Esophagus mucosa (tissue), 1 donor: ENCODE measurements around the gene ACTRT2. TPM values are rescaled to one million over a fixed set of nuclear protein-coding genes. Genes with fewer than 3 reads are reported as not detected.
A peak's percentile ranks its signal among the peaks of the same experiment; 100 is the strongest.

Experiments used
- ATAC-seq: fragments of 200-7000 bp; cut with Tn5 transposase; one replicate; pipeline ENCODE4 v1.9.1; 2020
- total RNA-seq: library from RNA; stranded (reverse); gene quantifications from one replicate; pipeline ENCODE4 v1.2.4, GENCODE V29; 2023
- donor health status: DM: yes; HTN: yes; CAD: no.

The ACTRT2 gene
- not detected for total RNA-seq

DNA sequence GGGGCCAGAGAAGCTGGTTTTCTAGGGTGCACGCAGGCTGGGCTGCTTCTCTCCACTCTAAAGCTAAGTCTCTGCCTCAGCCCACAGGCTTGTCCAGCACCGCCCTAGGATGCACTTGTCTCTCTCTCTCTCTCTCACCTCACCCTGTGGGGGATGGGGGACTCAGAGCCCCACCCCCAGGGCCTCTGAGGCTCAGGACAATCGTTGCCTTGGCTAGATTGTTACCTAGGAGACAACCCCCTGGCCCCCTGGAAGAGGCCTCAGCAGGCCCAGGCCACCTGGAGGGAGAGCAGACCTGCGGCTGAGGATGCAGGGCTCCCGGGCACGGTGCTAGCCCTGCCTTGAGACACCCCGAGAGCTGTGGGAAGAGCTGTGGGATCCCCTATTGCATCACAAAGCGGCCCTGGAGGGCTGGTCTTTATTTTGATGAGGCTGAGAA is at the start of gene ACTRT2:
ACTRT2 (plus strand) TSS at position 235 of the 439 bp plus-strand sequence. CDS start 220 bp downstream, outside the sequence.
- ATAC-seq = no peak

DNA sequence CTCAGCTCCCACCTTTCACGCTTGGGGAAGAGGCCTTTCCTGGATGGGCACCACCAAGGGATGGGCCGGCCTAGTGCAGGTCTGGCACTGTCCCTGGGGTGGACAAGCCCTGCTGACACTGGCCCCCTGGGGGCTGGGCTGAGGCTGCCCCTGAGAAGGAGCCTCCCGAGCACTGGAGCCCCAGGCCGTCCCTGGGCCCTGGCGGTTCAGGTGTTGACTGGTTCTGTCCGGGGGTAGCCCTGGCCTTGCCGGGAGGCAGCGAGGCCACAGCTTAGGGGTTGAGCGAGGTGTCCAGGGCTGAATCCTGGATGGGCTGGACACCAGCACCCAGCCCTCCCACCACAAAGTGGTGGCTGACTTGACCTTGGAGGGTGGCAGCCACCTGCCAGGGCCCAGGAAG is 49.7 kb upstream of the ACTRT2 start:
- ATAC-seq = no peak

DNA sequence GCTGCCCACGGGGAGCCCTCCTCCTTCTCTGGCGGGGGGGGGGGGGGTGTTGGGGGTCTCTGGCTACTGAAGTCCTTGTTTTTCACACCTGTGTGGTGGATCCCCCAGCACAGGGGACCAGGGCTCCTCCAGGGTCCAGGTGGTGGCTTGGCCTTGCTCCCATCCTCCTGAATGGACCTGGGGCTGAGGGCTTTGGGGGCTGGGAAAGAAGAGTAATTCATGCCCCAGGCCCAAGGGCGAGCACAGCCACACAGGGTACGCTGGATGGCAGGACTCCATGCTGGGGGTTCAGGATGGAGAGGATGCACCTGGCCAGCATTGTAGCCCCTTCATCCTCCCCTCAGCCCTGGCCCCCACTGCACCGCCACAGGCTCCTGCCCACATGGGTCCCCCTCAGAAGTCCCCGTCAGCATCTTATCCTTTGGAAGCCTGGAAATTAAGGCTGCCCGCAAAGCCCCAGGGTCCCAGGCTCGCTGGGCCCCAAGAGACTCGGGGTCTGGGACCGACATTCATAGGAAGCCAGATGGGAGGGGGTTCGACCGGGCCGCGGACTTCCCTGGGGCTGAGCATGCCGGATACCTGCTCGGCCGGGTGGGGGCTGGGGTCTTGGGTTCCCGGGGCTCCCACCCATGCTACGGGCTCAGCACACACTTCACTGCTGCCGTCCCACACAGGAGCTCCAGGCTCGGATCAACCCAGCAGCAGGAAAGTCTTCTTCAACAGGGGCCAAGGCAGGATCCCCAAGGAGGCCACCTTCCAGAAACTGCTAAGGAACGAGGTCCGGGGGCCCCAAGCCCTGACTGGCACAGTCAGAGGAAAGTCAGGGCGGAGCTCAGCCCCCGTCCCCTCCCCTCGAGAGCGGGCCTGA is 49.0 kb upstream of the ACTRT2 start:
- no peak for ATAC-seq

DNA sequence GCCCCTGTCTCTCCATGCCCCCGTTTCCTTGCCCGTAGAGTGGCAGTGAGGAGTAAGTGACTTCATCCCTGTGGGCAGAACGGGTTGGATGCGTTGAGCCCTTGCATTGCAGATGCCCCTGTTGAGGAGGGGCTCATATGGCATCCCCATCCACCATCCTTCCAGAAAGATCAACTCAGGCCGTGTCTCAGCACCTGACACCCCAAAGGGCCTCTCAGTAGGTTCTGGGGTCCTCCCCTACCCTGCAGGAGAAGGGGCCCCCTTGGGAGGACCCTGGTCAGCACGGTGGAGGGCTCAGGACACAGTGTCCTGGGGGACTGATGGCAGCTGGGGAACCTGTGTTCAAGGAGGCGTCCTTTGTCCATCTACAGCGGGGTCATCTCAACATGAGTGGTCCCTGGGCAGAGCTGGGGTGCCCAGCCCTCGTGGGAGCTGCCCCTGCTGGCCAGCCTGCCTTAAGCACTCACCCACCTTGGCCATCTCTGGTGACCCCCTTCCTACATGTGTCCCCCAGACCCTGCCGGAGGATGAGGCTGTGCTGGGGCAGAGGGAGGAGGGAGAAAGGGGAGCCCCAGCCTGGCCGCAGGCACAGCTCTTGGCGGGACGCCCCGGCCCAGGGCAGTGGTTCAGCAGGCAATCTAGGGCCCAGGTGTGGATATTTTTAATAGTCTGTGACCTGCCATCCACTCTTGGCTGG is 48.2 kb upstream of the ACTRT2 start:
- ATAC-seq = no peak

DNA sequence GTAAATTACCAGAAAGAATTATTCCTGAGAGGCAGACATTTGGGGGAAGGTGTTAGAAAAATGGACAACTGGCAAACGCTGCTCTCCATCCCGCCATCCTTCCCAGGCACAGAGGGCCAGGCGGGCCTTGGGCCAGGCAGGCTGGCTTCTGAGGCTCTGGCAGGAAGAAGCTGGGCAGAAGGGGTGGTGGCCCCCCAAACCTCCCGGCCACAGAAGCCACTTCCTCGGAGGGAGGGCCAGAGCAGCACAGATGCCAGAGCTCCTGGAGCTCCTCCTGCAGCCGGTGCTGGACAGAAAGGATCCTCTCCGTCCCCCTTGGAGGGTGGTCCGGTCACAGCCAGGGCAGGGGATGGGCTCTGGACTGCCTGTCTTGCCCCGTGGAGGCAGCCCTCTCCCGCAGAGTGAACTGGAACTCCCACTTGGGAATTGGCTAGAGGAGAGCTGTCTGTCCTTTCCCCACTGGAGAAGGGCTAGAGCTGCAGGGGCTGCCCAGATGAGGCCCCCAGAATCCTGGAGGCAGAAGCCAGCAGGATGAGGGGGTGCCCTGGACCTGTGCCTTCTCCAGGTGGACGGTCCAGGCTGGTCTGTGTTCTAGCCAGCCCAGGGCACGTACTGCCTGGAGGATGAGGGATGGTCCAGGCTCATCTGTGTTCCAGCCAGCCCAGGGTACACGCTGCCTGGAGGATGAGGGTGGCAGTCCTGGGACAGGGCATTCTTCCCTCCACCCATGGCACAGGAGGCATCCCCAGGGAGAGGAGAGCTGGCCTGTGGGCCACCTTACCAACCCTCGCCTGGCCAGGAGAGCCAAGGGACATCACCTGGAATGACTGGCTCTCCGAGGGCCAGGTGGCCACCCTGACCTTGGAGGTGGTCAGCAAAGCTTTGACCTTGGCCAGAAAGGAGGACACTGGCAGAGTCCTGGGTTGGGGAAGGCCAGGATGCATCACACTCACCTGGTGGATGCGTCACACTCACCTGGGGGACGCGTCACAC is 47.4 kb upstream of the ACTRT2 start:
- ATAC-seq = no peak

DNA sequence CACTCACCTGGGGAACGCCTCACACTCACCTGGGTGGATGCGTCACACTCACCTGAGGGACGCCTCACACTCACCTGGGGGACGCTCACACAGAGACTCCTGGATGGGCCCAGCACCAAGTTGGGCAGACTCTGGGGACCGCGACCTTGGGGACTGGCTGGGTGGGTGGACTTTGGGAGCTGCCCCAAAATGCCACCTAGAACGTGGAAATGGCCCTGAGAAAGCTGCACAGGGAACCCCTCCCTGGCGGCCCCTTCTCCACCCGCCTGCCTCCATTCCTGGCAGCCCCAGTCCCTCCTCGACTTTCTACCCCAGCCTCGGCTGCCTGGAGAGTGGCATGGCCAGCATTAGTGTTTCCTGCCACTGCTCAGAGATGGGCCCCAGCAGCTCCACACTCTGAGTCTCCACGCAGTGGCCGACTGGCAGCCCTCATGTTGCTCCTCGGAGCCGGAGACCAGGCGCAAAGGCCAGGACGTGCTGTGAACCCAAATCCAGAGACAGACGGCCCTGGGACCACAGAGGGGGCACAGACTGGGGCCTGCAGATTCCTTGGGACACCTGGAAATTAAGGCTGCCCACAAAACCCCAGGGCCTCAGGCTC is 46.5 kb upstream of the ACTRT2 start:
- no peak for ATAC-seq

DNA sequence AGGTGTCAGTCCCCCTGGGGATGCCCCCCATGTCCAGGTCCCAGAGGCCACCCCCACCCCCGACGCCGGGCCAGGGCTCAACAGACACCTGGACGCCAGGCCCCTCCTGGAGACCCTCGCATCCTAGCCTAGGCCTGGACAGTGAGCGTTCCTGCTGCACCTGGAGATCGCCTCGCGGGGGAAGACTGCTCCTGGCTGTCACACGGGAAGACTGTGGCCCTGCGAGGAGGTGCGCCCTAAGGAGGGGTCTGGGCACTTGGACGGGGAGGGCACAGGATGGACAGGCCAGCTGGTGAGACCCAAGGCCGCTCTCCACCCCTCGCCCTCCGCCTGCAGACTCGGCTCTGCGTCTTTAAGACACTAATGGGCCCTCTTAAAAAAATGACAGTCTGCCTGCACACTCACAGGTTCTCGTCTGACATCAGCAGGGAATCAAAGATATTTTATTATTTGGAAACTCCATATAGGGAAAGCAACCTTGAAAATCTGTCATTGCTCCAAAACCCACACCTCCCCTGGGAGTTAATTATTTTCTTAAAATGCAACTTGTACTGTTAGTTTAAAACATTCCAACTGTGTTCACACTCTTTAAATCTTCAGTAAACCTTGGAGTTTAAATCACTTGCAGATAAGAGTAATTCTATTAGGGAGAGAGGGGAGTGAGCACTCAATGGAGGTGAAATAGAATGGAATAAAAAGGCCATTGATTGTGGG is 45.6 kb upstream of the ACTRT2 start:
- no peak for ATAC-seq

DNA sequence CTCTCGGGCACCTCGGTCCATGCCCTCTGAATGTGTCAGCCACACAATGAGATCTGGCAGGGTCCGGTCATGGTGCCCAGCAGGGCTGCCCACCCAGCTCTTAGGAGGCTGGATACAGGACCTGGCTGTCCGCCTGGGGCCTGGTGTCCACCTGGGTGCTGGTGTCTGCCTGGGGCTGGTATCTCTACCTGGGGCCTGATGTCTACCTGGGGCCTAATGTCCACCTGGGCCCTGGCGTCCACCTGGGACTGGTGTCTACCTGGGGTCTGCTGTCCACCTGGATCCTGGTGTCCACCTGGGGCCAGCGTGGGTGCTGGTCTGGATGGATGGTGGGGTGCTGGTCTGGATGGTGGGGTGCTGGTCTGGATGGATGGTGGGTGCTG is 45.1 kb upstream of the ACTRT2 start:
- no peak for ATAC-seq

DNA sequence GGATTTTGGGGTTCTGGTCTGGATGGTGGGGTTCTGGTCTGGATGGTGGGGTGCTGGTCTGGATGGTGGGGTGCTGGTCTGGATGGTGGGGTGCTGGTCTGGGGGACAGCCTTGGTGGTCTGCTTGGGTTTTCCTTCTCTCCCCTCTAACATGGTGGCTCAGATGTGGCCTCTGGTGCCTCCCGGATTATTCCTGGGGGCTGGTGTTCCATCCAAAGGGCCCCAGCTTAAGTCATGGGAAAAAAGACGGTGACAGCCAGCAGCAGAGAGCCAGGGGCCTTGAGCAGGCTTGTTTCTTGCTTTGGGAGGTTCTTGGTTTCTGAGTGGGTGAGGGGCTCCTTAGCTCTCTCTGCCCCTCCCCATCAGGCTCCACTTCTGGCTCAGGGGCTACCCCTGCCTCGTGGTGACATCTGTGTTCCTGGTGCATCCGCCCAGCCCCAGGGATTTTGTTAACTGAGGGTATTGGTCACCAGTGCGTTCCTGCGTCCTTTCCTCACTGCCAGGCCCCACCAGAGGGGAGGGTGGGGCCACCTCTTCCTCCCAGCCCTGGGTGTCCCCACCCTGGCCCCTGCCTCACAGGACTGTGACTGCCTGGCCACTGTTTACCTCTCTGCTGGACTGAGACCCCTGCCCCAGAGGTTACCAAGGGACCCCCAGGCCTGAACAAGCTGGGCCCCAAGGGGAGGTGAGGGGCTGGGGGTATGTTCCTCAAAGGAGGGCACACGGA is 43.2 kb upstream of the ACTRT2 start:
- ATAC-seq = no peak

DNA sequence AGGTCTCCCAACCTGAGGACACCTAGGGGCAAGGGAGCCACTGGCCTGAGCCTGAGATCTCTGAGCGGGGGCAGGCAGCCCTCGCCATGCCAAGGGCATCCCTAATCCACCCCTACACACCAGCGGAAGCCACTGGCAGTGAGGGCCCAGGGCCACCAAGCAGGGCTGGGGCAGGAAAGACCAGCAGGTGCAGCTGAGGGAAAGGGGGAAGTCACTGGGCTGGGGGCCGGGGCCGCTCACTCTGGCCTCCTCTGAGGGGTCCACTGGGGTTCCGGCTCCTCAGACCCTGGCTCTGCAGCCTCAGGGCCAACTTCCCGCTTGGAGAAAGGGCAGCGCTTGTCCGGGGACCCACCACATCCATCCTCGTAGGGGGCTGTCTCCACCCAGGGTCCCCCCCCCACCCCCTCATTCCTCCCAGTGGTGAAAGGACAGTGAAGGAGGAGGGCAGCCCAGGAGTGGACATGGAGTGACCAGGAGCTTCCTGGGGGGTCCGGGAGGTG is 42.5 kb upstream of the ACTRT2 start:
- ATAC-seq = no peak

DNA sequence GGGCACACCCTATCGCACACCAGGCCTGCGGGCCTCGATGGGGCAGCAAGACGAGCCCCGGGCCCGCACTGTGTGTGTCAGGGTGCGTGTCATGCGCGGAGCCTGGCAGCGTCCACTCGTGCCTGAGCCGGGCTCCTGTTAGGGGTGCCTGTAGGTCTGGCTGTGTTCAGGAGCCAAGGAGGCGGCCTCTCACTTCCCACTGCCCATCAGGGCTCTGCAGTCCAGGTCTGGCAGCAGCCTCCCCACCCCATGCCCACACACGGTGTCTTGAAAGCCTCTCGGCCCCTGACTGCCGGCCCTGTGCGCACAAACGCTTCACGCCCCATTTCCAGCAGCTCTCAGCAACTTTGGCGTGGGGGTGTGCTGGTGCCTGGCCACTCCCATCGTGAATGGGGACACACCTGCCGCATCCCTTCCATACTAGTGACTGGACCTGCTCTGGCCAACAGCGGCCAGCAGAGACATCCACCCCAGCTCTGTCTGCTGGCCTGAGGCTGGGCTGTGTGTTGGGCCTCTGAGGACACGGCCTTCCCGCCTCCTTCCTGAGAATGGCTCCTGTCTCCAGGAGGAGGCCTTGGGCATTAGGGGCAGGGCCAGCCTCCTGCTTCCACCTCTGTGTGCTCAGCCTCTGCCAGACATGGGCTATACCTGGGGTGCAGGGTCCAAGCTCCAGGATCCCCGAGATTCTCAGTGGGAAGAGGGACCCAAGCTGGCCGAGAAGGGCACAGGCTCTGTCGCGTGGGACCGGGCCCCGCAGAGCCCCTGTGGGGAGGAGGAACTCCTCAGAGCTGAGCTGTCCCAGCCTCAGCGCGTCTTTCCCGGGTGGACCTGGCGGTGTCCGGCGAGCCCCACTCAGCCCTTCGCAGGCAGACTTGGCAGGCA is 41.8 kb upstream of the ACTRT2 start:
- peak; percentile 10 for ATAC-seq

DNA sequence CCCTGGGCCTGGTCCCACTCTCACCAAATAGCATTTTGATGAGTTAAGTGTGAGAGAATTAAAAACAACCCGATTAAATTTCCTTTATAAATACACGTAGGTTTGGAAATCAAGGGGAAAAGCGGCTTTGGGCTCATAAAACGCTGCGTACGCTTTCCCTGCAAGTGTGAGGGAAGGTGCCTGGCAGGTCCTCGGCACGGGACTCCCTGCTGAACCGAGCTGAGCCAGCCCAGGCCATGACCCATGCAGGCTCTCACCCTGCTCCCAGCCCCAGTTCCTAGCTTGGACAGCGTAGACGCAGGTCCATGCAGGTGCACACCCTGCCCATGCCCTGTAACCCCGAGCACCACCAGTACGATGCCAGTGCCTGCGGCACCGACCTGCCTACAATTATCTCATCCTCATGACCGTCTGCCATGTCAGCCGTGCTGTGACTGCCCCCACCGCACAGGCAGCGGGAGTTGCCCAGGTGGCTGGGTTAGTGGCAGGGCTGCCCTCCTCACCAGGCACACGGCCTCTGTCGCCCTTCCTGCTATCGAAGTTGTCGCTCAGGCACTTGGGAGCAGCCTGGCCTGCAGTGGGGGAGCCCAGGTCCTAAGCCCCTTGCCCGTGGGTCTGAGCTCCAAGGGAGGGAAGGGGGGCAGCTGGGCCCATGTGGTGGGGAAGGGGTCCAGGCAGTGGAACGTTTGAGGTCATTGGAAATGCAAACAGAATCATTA is 41.0 kb upstream of the ACTRT2 start:
- no peak for ATAC-seq

DNA sequence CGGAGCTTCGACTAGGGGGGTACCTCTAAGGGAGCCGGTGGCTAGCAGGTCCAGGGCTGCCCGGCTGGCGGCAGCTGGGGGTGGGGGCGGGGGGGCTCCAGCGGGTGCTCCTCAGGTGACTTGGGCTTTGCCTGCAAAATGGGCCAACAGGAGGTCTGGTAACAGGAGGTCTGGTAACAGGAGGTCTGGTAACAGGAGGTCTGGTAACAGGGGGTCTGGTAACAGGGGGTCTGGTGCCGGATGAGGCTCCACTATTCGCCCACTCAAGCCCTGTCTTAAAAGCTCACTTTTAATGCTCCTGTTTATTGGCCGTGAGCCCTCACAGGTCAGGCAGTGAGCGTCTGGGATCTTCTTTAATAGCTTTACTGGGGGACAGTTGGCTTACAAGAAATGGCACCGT is 40.4 kb upstream of the ACTRT2 start:
- ATAC-seq = no peak

DNA sequence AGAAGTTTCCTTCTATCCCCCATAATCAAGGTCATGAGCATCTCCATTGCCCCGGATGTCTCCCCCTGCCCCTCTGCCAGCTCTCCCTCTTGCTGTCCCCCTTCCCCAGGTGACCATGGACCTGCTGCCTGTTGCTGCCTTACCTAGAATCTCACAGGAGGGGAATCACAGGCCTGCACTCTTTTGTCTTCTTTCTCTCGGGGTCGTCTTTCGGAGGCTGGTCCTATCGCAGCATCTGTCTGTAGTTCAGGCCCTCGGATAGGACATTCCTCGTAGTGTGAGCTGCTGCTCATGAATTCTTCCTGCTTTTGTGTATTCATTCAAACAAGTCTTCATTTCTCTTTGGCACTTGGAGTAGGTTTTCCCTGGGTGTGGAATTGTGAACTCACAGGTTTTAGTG is 39.9 kb upstream of the ACTRT2 start:
- no peak for ATAC-seq

DNA sequence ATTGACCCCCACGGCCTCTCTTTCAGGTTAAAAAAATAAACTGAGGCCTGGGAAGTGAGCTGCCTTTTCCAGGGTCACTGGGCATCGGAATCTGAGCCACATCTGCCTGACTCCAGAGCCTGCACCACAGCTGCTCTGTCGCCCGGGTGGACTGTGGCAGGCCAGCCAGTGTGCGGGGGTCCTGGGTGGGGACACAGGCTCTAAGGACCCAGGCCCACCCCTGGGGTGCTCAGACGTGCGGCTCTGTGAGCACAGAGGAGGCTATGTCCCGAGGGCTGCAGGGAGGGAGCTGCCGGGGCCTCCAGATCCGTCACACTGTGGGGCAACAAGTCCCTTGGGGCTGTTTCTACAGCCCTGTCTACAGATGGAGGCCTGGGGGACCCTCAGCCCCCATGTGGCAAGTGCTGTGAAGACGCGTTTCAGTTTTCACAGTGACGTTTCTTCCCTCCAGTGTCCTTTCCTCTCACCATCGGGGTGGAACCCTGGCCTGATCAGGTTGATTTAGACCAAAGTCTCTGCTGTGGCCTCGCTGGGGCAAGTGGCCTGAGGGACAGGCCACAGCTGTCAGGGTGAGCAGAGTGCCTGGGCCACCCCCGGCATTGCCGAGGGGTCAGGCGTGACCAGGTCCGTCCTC is 39.2 kb upstream of the ACTRT2 start:
- no peak for ATAC-seq

DNA sequence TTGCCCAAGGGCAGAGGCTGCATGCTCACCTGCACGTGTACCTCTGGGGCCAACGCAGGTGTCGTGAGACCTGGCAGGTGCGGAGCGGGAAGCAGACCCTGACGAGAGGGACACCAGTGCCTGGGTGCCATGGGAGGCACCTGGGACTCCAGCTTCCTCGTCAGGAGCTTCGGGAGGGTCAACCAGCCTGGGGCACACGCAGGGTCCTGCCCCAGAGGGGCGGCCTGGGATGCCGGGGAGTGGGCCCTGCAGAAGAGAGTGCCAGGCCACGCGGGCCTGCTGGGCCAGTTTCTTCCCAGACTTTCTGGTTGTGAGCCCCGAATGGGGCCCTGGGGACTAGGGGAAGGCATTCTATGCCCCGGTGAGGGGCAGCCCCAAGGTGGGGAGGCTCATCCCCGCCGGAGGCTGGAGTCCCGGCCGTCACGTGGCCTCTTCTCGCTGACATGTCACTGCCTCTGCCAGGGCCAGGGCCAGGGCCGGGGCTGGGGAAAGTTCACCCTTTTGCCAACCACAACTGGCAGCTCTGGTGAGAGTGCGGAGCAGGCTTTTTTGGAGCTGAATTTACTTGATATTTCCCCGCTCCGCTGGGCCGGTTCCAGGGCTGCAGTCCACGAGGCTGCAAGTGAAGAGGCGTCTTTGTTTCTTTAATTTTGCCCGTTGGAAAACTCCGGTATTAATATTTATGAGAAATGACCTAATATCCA is 38.5 kb upstream of the ACTRT2 start:
- no peak for ATAC-seq

DNA sequence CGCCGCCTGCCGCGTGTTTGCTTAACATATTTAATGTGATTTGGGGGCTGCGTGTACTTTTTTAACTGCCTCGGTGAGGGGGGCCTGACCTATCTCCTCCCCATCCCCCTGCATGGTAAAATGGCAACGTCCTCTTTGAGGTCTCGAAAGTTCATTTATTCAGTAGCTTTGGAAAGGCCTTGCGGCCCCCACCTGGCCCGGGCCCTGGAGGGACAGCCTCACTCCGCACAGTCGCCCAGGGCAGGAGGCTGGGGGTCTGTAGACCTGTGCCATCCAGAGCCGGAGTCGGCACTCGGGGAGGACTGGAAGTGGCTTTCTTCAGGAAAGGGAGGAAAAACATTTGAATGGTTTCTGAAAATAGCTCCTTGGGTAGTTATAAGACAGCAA is 38.0 kb upstream of the ACTRT2 start:
- ATAC-seq = no peak
